Endothelial cell (in vitro differentiated cells): ENCODE results near the gene FOXI1. TPM values are rescaled to one million over a fixed set of nuclear protein-coding genes. Genes with fewer than 3 reads are reported as not detected.
"Not testable (repeated sequence)": the region's sequence is repeated elsewhere in the genome, so short reads cannot be mapped to it uniquely, and the experiment has no call there.

ENCODE experiments used
- DNase-seq: peaks from one replicate; pipeline ENCODE4 v3.0.0; 2021; ENCODE audit warnings: low spot score
- H3K27ac Mint-ChIP-seq: one replicate; pipeline ENCODE4 v1.8.0; 2021; ENCODE audit warnings: mixed read lengths, inconsistent platforms; ENCODE audit not compliant: unreplicated experiment
- H3K27me3 Mint-ChIP-seq: one replicate; pipeline ENCODE4 v1.8.0; 2021; ENCODE audit warnings: mild to moderate bottlenecking, moderate library complexity, mixed read lengths, inconsistent platforms; ENCODE audit not compliant: unreplicated experiment
- H3K36me3 Mint-ChIP-seq: one replicate; pipeline ENCODE4 v1.8.0; 2021; ENCODE audit warnings: mild to moderate bottlenecking, low read depth, mixed read lengths, inconsistent platforms; ENCODE audit not compliant: unreplicated experiment
- H3K4me1 Mint-ChIP-seq: one replicate; pipeline ENCODE4 v1.8.0; 2021; ENCODE audit warnings: mild to moderate bottlenecking, mixed read lengths, inconsistent platforms; ENCODE audit not compliant: unreplicated experiment
- H3K4me3 Mint-ChIP-seq: one replicate; pipeline ENCODE4 v1.8.0; 2021; ENCODE audit warnings: mild to moderate bottlenecking, mixed read lengths, inconsistent platforms; ENCODE audit not compliant: unreplicated experiment
- H3K9me3 Mint-ChIP-seq: one replicate; pipeline ENCODE4 v1.8.0; 2021; ENCODE audit warnings: mixed read lengths, inconsistent platforms; ENCODE audit not compliant: unreplicated experiment
- CTCF ChIP-seq: fragments of 200-600 bp; sonication (generic); IDR thresholded peaks from one replicate; pipeline ENCODE4 v1.5.0; 2021; ENCODE audit warnings: antibody characterized with exemption; ENCODE audit not compliant: unreplicated experiment
- total RNA-seq: library from RNA; stranded (reverse); fragmentation: NEBNext Ultra II Directional; extraction: Animal tissue kit (Norgen Biotek cat#: 25700); gene quantifications from one replicate; pipeline ENCODE4 v1.2.1, GENCODE V29; 2021; ENCODE audit not compliant: unreplicated experiment

FOXI1 gene
- total RNA-seq, 1 donor from 2014 or later = 2.2 TPM

DNA sequence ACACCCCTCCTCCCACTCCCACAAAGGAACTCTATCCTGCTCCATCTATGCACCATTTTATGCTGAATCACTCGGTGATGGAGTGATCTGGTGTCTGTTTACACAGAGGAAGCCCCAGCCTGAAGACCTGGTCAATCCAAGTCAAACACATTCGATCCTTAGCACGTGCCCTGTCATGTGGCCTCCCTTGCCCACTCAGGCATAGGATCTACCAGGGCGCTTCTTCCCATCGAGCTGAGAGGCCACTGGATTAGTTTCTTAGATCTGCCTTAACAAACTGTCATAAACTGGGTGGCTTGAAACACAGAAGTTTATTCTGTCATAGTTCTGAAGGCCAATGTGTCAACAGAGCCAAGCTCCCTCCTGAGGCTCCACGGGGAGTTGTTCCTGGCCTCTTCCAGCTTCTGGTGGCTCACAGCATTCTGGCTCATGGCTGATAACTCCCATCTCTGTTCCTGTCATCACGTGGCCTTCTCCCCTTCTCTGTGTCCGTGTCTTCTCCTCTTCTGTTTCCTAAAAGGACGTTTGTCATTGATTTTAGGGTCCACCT, 34.2 kb downstream of the FOXI1 start:
- no peak for DNase-seq
- Mint-ChIP-seq H3K36me3 (peaks cover 6% of the 10 kb centered on the region), H3K4me1 (peaks cover 23% of the 10 kb centered on the region), H3K9me3 (no peaks in the 10 kb centered on the region), H3K27ac (no peak overlapping the region), H3K4me3 (no peak overlapping the region), H3K27me3 (peaks cover 7% of the 10 kb centered on the region)
- TF ChIP-seq CTCF = no peak

DNA sequence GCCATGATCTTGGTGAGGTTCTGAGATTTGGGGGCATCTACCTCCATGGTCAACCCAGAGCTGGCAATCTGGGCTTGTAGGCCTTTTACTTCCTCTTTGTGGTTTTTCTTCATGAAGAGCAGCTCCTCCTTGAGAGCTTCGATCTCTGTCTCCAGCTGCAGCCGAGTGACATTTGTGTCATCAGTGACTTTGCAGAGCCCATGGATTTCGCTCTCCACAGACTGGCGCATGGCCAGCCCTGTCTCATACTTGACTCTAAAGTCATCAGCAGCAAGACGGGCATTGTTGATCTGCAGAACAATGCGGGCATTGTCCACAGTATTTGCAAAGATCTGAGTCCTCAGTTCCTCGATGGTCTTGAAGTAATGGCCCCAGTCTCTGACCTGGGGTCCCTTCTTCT, 35.5 kb downstream of the FOXI1 start:
- not testable (repeated sequence) for H3K9me3 Mint-ChIP-seq, H3K4me3 Mint-ChIP-seq, H3K27ac Mint-ChIP-seq, H3K27me3 Mint-ChIP-seq, DNase-seq, H3K36me3 Mint-ChIP-seq
- peaks cover 13% of the 10 kb centered on the region for H3K4me1 Mint-ChIP-seq

DNA sequence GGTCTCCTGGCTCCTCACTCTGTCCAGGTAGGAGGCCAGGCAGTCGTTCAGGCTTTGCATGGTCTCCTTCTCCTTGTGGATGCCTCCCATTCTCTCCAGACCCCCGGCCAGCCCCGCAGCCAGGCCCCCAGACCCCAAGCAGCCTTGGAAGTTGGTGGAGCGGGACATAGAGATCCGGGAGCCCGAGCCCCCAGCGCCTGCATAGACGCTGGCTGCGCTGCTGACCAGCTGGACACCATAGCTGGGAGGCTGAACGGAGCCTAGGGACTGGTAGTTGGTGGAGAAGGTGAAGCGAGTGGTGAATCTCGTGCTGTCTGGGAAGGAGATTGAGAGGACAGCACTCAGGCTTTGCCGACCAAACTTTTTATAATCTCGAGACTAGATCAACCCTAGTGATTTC, 35.9 kb downstream of the FOXI1 start:
- H3K27me3 Mint-ChIP-seq = peaks cover 4% of the 10 kb centered on the region
- H3K27ac Mint-ChIP-seq = no peak overlapping the region
- no peak for DNase-seq
- no peaks in the 10 kb centered on the region for H3K9me3 Mint-ChIP-seq
- TF ChIP-seq CTCF = no peak
- H3K4me3 Mint-ChIP-seq = no peak overlapping the region
- H3K4me1 Mint-ChIP-seq = peaks cover 9% of the 10 kb centered on the region
- H3K36me3 Mint-ChIP-seq = peaks cover 6% of the 10 kb centered on the region

- Mint-ChIP-seq H3K27me3 (peaks cover 4% of the 10 kb centered on the region), H3K4me3 (no peak overlapping the region), H3K27ac (no peak overlapping the region), H3K36me3 (peaks cover 6% of the 10 kb centered on the region), H3K4me1 (peaks cover 4% of the 10 kb centered on the region), H3K9me3 (no peaks in the 10 kb centered on the region)
- TF ChIP-seq CTCF = no peak
- DNase-seq = no peak
Measured at GRCh38 chr5:170142196-170142595, 36.5 kb downstream of the FOXI1 start.

DNA sequence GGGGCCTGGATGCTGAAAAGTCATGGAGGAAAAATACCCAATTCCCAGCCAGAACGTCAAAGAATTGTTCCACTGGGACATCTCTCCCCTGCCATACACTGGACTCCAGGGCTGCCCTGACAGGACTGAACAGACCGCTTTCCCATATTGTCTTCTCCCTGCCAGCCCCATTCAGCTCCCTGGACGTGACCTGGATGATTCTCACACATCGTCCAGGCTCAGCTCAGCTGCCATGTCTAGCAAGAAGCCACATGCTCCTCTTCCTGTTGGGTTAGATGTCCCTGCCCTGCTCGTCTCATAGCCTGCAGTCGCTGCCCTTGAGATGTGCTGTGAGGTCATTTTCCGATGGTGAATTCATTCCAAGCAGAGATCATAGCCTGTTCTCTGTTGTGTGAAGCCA, 37.4 kb downstream of the FOXI1 start:
- Mint-ChIP-seq H3K27me3 (peaks cover 4% of the 10 kb centered on the region), H3K4me1 (peaks cover 3% of the 10 kb centered on the region), H3K36me3 (peaks cover 6% of the 10 kb centered on the region), H3K9me3 (no peaks in the 10 kb centered on the region), H3K4me3 (no peak overlapping the region), H3K27ac (no peak overlapping the region)
- TF ChIP-seq CTCF = no peak
- no peak for DNase-seq
